Measurements from ENCODE around the gene SLC29A1. TPM values are rescaled to one million over a fixed set of nuclear protein-coding genes. Genes with fewer than 3 reads are reported as not detected.

Gene SLC29A1
- total RNA-seq, 1 experiment from 2014 or later, result 7.0 TPM

GRCh38 chr6:44247338-44248302 lies 24.2 kb downstream of the SLC29A1 start:
- peak; percentile 55 for DNase-seq (ENCODE audit: unreplicated experiment)
- H3K27me3 Mint-ChIP-seq (ENCODE audit: insufficient read depth, unreplicated experiment), result no peaks in the 10 kb centered on the region
- peak overlapping the region; percentile 95 for H3K4me3 Mint-ChIP-seq (ENCODE audit: unreplicated experiment)
- H3K36me3 Mint-ChIP-seq (ENCODE audit: insufficient read depth, unreplicated experiment), result peaks cover 62% of the 10 kb centered on the region
- peak overlapping the region; percentile 99 for H3K27ac Mint-ChIP-seq (ENCODE audit: low read depth, unreplicated experiment)
- no peak for TF ChIP-seq CTCF (IDR thresholded peaks at IDR 0.05; ENCODE audit: unreplicated experiment)
- ChIA-PET CTCF (interaction anchor here (0.5 to 3.6 kb wide), 9 partner anchors 9 to 740 kb away, joined by 3 to 15 read pairs (median 8); partner anchors contain the start of gene SLC35B2), POLR2A (interaction anchor here (0.6 to 5.0 kb wide), 31 partner anchors 8 to 820 kb away, joined by 3 to 121 read pairs (median 4); partner anchors contain the start of genes AARS2, ABCC10, CDC5L and GTPBP2)
- BruUV-seq (replicated peaks), result TSS peak; percentile 47
- H3K9me3 Mint-ChIP-seq (ENCODE audit: unreplicated experiment), result no peaks in the 10 kb centered on the region
- peaks cover 38% of the 10 kb centered on the region for H3K4me1 Mint-ChIP-seq (ENCODE audit: insufficient read depth, unreplicated experiment)
- intact Hi-C loops (cut with micrococcal nuclease), result loop anchor here (2.0 to 10.0 kb wide), 2 partner anchors 75 to 473 kb away; partner anchors contain the start of gene VEGFA

DNA sequence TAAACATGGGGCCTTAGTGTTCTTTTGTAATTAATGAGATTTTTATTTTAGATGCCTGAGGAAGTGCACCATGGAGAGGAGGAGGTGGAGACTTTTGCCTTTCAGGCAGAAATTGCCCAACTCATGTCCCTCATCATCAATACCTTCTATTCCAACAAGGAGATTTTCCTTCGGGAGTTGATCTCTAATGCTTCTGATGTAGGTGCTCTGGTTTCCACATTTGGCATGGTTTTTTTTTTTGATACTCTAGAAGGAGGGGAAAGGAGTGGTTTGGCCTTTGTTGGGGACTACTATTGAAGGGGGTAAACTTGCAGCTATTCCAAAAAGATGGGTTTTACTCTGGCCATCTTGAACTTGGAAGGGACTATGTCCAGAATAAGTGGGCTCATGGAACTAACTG lies 25.2 kb downstream of the SLC29A1 start:
- Mint-ChIP-seq H3K4me1 (ENCODE audit: insufficient read depth, unreplicated experiment) (peaks cover 48% of the 10 kb centered on the region), H3K36me3 (ENCODE audit: insufficient read depth, unreplicated experiment) (peaks cover 72% of the 10 kb centered on the region), H3K27ac (ENCODE audit: low read depth, unreplicated experiment) (peak overlapping the region; percentile 99), H3K27me3 (ENCODE audit: insufficient read depth, unreplicated experiment) (no peaks in the 10 kb centered on the region), H3K9me3 (ENCODE audit: unreplicated experiment) (no peaks in the 10 kb centered on the region), H3K4me3 (ENCODE audit: unreplicated experiment) (peak overlapping the region; percentile 95)
- intact Hi-C loops (cut with micrococcal nuclease), result loop anchor here (10.0 kb wide), 1 partner anchor 474 kb away; the partner anchor contains the start of gene VEGFA
- ChIA-PET POLR2A (interaction anchor here (2.3 to 5.0 kb wide), 7 partner anchors 8 to 124 kb away, joined by 6 to 121 read pairs (median 25); partner anchors contain the start of genes AARS2, SLC29A1 and SLC35B2), CTCF (interaction anchor here (1.0 to 3.6 kb wide), 7 partner anchors 8 to 138 kb away, joined by 3 to 14 read pairs (median 8); partner anchors contain the start of gene SLC35B2)
- no TSS peak for BruUV-seq (replicated peaks)
- TF ChIP-seq CTCF (IDR thresholded peaks at IDR 0.05; ENCODE audit: unreplicated experiment), result no peak
- no peak for DNase-seq (ENCODE audit: unreplicated experiment)

GRCh38 chr6:44249082-44249748 lies 25.8 kb downstream of the SLC29A1 start:
- ChIA-PET CTCF (interaction anchor here (1.1 to 3.6 kb wide), 3 partner anchors 14 to 138 kb away, joined by 3 to 13 read pairs (median 10); no protein-coding TSS in a partner anchor), POLR2A (interaction anchor here (0.9 to 5.0 kb wide), 3 partner anchors 14 to 138 kb away, joined by 3 to 62 read pairs (median 25); partner anchors contain the start of genes CDC5L and SLC29A1)
- BruUV-seq (replicated peaks), result no TSS peak
- TF ChIP-seq CTCF (IDR thresholded peaks at IDR 0.05; ENCODE audit: unreplicated experiment), result no peak
- Mint-ChIP-seq H3K27ac (ENCODE audit: low read depth, unreplicated experiment) (peak overlapping the region; percentile 99), H3K4me1 (ENCODE audit: insufficient read depth, unreplicated experiment) (peaks cover 54% of the 10 kb centered on the region), H3K36me3 (ENCODE audit: insufficient read depth, unreplicated experiment) (peaks cover 78% of the 10 kb centered on the region), H3K27me3 (ENCODE audit: insufficient read depth, unreplicated experiment) (no peaks in the 10 kb centered on the region), H3K4me3 (ENCODE audit: unreplicated experiment) (peak overlapping the region; percentile 95), H3K9me3 (ENCODE audit: unreplicated experiment) (no peaks in the 10 kb centered on the region)
- no peak for DNase-seq (ENCODE audit: unreplicated experiment)
- intact Hi-C loops (cut with micrococcal nuclease), result loop anchor here (10.0 kb wide), 1 partner anchor 474 kb away; the partner anchor contains the start of gene VEGFA
